ENCODE results near the gene TRIOBP. TPM values are rescaled to one million over a fixed set of nuclear protein-coding genes. Genes with fewer than 3 reads are reported as not detected.

The TRIOBP gene
- total and polyA plus RNA-seq, 2 donors (not counting 3 experiments of a cell fraction or from before 2014, with no cell fraction given), result 60.6 to 104 TPM

DNA sequence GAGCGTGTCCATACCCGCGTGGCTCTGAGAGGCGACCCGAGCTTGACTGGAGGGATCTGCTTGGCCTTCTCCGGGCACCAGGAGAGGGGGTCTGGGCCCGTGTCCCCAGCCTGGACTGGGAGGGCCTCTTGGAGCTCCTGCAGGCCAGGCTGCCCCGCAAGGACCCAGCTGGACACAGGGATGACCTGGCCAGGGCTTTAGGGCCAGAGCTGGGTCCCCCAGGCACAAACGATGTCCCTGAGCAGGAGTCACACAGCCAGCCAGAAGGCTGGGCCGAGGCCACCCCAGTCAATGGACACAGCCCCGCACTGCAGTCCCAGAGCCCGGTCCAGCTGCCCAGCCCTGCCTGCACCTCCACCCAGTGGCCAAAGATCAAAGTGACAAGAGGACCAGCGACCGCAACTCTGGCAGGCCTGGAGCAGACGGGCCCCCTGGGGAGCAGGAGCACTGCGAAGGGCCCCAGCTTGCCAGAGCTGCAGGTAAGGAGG is 38.2 kb downstream of the TRIOBP start:
- Histone ChIP-seq H4K20me1 (replicated peaks; ENCODE audit: control insufficient read depth, extremely low read depth, insufficient read depth, low read length) (no peaks in the 10 kb centered on the region), H3K4me1 (ENCODE audit: control insufficient read depth, extremely low read depth, insufficient read depth, low read length) (no peaks in the 10 kb centered on the region), H3K27ac (ENCODE audit: insufficient read depth, low read depth, low read length) (no peak overlapping the region), H3K9ac (replicated peaks; ENCODE audit: extremely low read depth, insufficient read depth, low read length) (no peak overlapping the region), H3K4me2 (ENCODE audit: insufficient read depth, low read length) (no peak overlapping the region), H3K79me2 (ENCODE audit: control insufficient read depth, insufficient read depth, low read length) (no peaks in the 10 kb centered on the region), H3K27me3 (ENCODE audit: control insufficient read depth in 2 of 2, insufficient read depth in 2 of 2, low read length in 2 of 2) (no peaks in the 10 kb centered on the region), H3K36me3 (ENCODE audit: control insufficient read depth in 2 of 2, extremely low read depth in 1 of 2, insufficient read depth in 2 of 2, low read length in 2 of 2) (no peaks in the 10 kb centered on the region), H2AFZ (ENCODE audit: low read depth, low read length) (no peak overlapping the region), H3K4me3 (replicated peaks in 1 of 3; ENCODE audit: insufficient read depth in 1 of 3, low read depth in 1 of 3, low read length in 3 of 3) (no peak overlapping the region), H3K9me3 (replicated peaks; ENCODE audit: control insufficient read depth, insufficient read depth, low read length) (no peaks in the 10 kb centered on the region), H3K9me1 (replicated peaks; ENCODE audit: control insufficient read depth, extremely low read depth, insufficient read depth, low read length) (no peaks in the 10 kb centered on the region)
- intact Hi-C loops (cut with micrococcal nuclease) (loop anchor here (1.0 kb wide), 2 partner anchors 92 to 112 kb away; no protein-coding TSS in a partner anchor), dilution Hi-C loops (cut with MboI; ENCODE audit: extremely low pct_ligation_motif_present, low sequenced_read_pairs) (no loop called here)
- no peak for DNase-seq (ENCODE audit: low read depth, low spot score)
- no peak for FAIRE-seq
- TF ChIP-seq, protein P1, sequence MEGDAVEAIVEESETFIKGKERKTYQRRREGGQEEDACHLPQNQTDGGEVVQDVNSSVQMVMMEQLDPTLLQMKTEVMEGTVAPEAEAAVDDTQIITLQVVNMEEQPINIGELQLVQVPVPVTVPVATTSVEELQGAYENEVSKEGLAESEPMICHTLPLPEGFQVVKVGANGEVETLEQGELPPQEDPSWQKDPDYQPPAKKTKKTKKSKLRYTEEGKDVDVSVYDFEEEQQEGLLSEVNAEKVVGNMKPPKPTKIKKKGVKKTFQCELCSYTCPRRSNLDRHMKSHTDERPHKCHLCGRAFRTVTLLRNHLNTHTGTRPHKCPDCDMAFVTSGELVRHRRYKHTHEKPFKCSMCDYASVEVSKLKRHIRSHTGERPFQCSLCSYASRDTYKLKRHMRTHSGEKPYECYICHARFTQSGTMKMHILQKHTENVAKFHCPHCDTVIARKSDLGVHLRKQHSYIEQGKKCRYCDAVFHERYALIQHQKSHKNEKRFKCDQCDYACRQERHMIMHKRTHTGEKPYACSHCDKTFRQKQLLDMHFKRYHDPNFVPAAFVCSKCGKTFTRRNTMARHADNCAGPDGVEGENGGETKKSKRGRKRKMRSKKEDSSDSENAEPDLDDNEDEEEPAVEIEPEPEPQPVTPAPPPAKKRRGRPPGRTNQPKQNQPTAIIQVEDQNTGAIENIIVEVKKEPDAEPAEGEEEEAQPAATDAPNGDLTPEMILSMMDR (IDR thresholded peaks at IDR 0.05; ENCODE audit: extremely low read depth in 1 of 2, insufficient read depth in 1 of 2, low read depth in 1 of 2, low read length in 2 of 2), result peak; percentile 24 to 57
- TF ChIP-seq MYC (IDR thresholded peaks at IDR 0.05; ENCODE audit: low read depth, low read length), result no peak
- ChIA-PET CTCF (interaction anchor here (0.7 to 4.5 kb wide), 9 partner anchors 19 to 144 kb away, joined by 3 to 48 read pairs (median 3); partner anchors contain the start of genes GGA1, NOL12 and TRIOBP), POLR2A (no interaction called here)
- no TSS peak for BruUV-seq (replicated peaks)

DNA sequence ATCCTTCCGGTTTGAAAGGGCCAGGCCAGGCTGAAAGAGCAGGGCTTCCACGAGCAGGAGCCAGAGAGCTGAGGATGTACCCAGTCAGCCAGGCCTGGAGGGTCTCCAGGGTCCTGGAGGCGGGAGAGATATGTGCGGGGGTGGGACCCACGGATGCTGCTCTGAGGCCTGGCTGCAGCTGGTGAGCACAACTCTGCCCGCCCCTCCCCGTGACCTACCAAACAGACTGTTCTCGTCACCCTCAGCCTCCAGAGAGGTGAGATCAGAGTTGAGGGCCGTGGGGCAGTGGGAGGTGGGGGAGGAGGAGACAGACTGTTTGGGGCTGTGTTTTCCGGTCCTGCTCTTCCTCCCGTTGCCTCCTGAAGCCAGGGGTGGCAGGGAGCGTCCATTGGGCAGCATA is 42.2 kb downstream of the TRIOBP start:
- H3K36me3 ChIP-seq (ENCODE audit: control insufficient read depth in 2 of 2, extremely low read depth in 1 of 2, insufficient read depth in 2 of 2, low read length in 2 of 2), result no peaks in the 10 kb centered on the region
- H3K4me3 ChIP-seq (replicated peaks in 1 of 3; ENCODE audit: insufficient read depth in 1 of 3, low read depth in 1 of 3, low read length in 3 of 3), result no peak overlapping the region
- ChIA-PET POLR2A (no interaction called here), CTCF (no interaction called here)
- intact Hi-C loops (cut with micrococcal nuclease) (no loop called here), dilution Hi-C loops (cut with MboI; ENCODE audit: extremely low pct_ligation_motif_present, low sequenced_read_pairs) (no loop called here)
- H3K4me1 ChIP-seq (ENCODE audit: control insufficient read depth, extremely low read depth, insufficient read depth, low read length), result peaks cover 5% of the 10 kb centered on the region
- no peaks in the 10 kb centered on the region for H3K9me3 ChIP-seq (replicated peaks; ENCODE audit: control insufficient read depth, insufficient read depth, low read length)
- no peaks in the 10 kb centered on the region for H3K79me2 ChIP-seq (ENCODE audit: control insufficient read depth, insufficient read depth, low read length)
- no peak overlapping the region for H3K4me2 ChIP-seq (ENCODE audit: insufficient read depth, low read length)
- no peak for TF ChIP-seq EZH2 (IDR thresholded peaks at IDR 0.05; ENCODE audit: borderline replicate concordance, low read depth, low read length, severe bottlenecking)
- TF ChIP-seq GATA2 (IDR thresholded peaks at IDR 0.05; ENCODE audit: insufficient read depth, insufficient read length, low read depth, low read length), result no peak
- TF ChIP-seq, protein P2, sequence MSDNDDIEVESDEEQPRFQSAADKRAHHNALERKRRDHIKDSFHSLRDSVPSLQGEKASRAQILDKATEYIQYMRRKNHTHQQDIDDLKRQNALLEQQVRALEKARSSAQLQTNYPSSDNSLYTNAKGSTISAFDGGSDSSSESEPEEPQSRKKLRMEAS (IDR thresholded peaks at IDR 0.05; ENCODE audit: insufficient read depth, insufficient read length), result no peak
- no peak for TF ChIP-seq POLR2AphosphoS5 (IDR thresholded peaks at IDR 0.05; ENCODE audit: insufficient read depth, low read depth, low read length)
- TF ChIP-seq FOS (IDR thresholded peaks at IDR 0.05; ENCODE audit: borderline replicate concordance, insufficient read depth, low read length), result no peak
- TF ChIP-seq MYC (IDR thresholded peaks at IDR 0.05; ENCODE audit: low read depth, low read length), result no peak
- TF ChIP-seq, protein P1 (IDR thresholded peaks at IDR 0.05; ENCODE audit: extremely low read depth in 1 of 2, insufficient read depth in 1 of 2, low read depth in 1 of 2, low read length in 2 of 2), result no peak
- TF ChIP-seq JUN (IDR thresholded peaks at IDR 0.05; ENCODE audit: borderline replicate concordance, insufficient read depth, insufficient read length, low read depth), result no peak
- TF ChIP-seq POLR2A (IDR thresholded peaks at IDR 0.05; ENCODE audit: low read depth, low read length), result no peak
- no peaks in the 10 kb centered on the region for H3K27me3 ChIP-seq (ENCODE audit: control insufficient read depth in 2 of 2, insufficient read depth in 2 of 2, low read length in 2 of 2)
- DNase-seq (ENCODE audit: low read depth, low spot score), result no peak
- H2AFZ ChIP-seq (ENCODE audit: low read depth, low read length), result no peak overlapping the region
- BruUV-seq (replicated peaks), result no TSS peak
- FAIRE-seq, result no peak
- no peaks in the 10 kb centered on the region for H4K20me1 ChIP-seq (replicated peaks; ENCODE audit: control insufficient read depth, extremely low read depth, insufficient read depth, low read length)
- no peak overlapping the region for H3K27ac ChIP-seq (ENCODE audit: insufficient read depth, low read depth, low read length)
- no peak overlapping the region for H3K9ac ChIP-seq (replicated peaks; ENCODE audit: extremely low read depth, insufficient read depth, low read length)
- no peaks in the 10 kb centered on the region for H3K9me1 ChIP-seq (replicated peaks; ENCODE audit: control insufficient read depth, extremely low read depth, insufficient read depth, low read length)

All from endothelial cell of umbilical vein (primary cell).